DOHH2 (cell line): ENCODE measurements around the gene PXT1.
A peak's percentile ranks its signal among the peaks of the same experiment; 100 is the strongest.

ENCODE experiments used
- H3F3A ChIP-seq: fragments of 200-600 bp; sonication (generic), shearing (Covaris generic); 2 replicates; pipeline ENCODE4 v1.6.0; 2016; ENCODE audit warnings: antibody characterized with exemption, mild to moderate bottlenecking; ENCODE audit not compliant: control insufficient read depth, insufficient read depth
- H3K27ac ChIP-seq: fragments of 200-600 bp; sonication (generic); 2 replicates; pipeline ENCODE4 v1.5.1; 2014; ENCODE audit warnings: low read depth, mild to moderate bottlenecking, low read length, moderate library complexity
- H3K27me3 ChIP-seq: fragments of 200-600 bp; sonication (generic); 2 replicates; pipeline ENCODE4 v1.6.1; 2014; ENCODE audit warnings: mild to moderate bottlenecking, low read length, mixed read lengths; ENCODE audit not compliant: control insufficient read depth
- H3K36me3 ChIP-seq: fragments of 200-600 bp; sonication (generic); 2 replicates; pipeline ENCODE4 v1.6.1; 2014; ENCODE audit warnings: mild to moderate bottlenecking, low read length, moderate library complexity, mixed read lengths; ENCODE audit not compliant: control insufficient read depth
- H3K4me1 ChIP-seq: fragments of 200-600 bp; sonication (generic); 2 replicates; pipeline ENCODE4 v1.6.1; 2014; ENCODE audit warnings: mild to moderate bottlenecking, low read length, mixed read lengths; ENCODE audit not compliant: control insufficient read depth
- H3K4me2 ChIP-seq: fragments of 200-600 bp; sonication (generic); 2 replicates; pipeline ENCODE4 v1.6.0; 2014; ENCODE audit warnings: mild to moderate bottlenecking, low read length, moderate library complexity
- H3K4me3 ChIP-seq: fragments of 200-600 bp; sonication (generic); 2 replicates; pipeline ENCODE4 v1.5.1; 2014; ENCODE audit warnings: mild to moderate bottlenecking, low read length, mixed read lengths
- H3K79me2 ChIP-seq: fragments of 200-600 bp; sonication (generic); 2 replicates; pipeline ENCODE4 v1.6.1; 2014; ENCODE audit warnings: mild to moderate bottlenecking, low read length, mixed read lengths; ENCODE audit not compliant: control insufficient read depth
- H3K9me2 ChIP-seq: fragments of 200-600 bp; sonication (generic); replicated peaks from 2 replicates; pipeline ENCODE4 v1.6.1; 2014; ENCODE audit warnings: mild to moderate bottlenecking, low read length, mixed read lengths; ENCODE audit not compliant: control insufficient read depth
- H3K9me3 ChIP-seq: fragments of 200-600 bp; sonication (generic); 2 replicates; pipeline ENCODE4 v1.6.1; 2014; ENCODE audit warnings: antibody characterized with exemption, low read length, mixed read lengths; ENCODE audit not compliant: control insufficient read depth, insufficient read depth
- H4K20me1 ChIP-seq: fragments of 200-600 bp; sonication (generic); 2 replicates; pipeline ENCODE4 v1.6.0; 2014; ENCODE audit warnings: low read depth, mild to moderate bottlenecking, antibody characterized with exemption, low read length, moderate library complexity; ENCODE audit not compliant: control insufficient read depth, insufficient read depth
- EZH2phosphoT487 ChIP-seq: fragments of 200-600 bp; sonication (generic); IDR thresholded peaks from 2 replicates; pipeline ENCODE4 v1.6.1; 2017; ENCODE audit warnings: borderline replicate concordance, mild to moderate bottlenecking, antibody characterized with exemption, low read length, moderate library complexity, mixed read lengths
- TF ChIP-seq, protein P1 (sequence below): fragments of 200-600 bp; sonication (generic); IDR thresholded peaks from one replicate; pipeline ENCODE4 v1.5.1; 2014; ENCODE audit warnings: antibody characterized with exemption, mild to moderate bottlenecking, low read depth, low read length; ENCODE audit not compliant: poor library complexity, severe bottlenecking

Gene PXT1

DNA sequence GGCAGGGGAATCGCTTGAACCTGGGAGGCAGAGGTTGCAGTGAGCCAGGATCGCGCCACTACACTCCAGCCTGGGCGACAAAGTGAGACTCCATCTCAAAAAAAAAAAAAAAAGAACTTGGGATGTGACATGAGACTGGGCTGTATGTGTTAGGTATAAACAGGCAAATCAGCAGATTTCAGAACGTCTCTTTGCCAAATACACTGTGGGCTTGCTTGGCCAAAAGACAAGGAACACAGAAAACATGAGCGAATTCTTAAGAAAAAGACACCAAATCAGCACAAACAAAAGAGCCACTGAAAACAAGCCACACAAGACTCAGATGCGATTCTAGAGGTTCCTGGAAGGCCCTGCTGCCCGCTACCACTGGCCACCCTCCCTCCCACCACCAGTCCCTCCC is 67.7 kb downstream of the PXT1 start:
- TF ChIP-seq, protein P1, sequence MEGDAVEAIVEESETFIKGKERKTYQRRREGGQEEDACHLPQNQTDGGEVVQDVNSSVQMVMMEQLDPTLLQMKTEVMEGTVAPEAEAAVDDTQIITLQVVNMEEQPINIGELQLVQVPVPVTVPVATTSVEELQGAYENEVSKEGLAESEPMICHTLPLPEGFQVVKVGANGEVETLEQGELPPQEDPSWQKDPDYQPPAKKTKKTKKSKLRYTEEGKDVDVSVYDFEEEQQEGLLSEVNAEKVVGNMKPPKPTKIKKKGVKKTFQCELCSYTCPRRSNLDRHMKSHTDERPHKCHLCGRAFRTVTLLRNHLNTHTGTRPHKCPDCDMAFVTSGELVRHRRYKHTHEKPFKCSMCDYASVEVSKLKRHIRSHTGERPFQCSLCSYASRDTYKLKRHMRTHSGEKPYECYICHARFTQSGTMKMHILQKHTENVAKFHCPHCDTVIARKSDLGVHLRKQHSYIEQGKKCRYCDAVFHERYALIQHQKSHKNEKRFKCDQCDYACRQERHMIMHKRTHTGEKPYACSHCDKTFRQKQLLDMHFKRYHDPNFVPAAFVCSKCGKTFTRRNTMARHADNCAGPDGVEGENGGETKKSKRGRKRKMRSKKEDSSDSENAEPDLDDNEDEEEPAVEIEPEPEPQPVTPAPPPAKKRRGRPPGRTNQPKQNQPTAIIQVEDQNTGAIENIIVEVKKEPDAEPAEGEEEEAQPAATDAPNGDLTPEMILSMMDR: no peak
- TF ChIP-seq EZH2phosphoT487: no peak
- no peaks in the 10 kb centered on the region for H3F3A ChIP-seq
- no peaks in the 10 kb centered on the region for H3K9me3 ChIP-seq
- no peak overlapping the region for H3K27ac ChIP-seq
- no peaks in the 10 kb centered on the region for H3K9me2 ChIP-seq
- H3K4me1 ChIP-seq: peaks cover 42% of the 10 kb centered on the region
- no peaks in the 10 kb centered on the region for H4K20me1 ChIP-seq
- H3K79me2 ChIP-seq: no peaks in the 10 kb centered on the region
- peaks cover 10% of the 10 kb centered on the region; the same call in 1 of the 2 replicates for H3K27me3 ChIP-seq
- H3K36me3 ChIP-seq: no peaks in the 10 kb centered on the region
- no peak overlapping the region for H3K4me2 ChIP-seq
- no peak overlapping the region for H3K4me3 ChIP-seq

DNA sequence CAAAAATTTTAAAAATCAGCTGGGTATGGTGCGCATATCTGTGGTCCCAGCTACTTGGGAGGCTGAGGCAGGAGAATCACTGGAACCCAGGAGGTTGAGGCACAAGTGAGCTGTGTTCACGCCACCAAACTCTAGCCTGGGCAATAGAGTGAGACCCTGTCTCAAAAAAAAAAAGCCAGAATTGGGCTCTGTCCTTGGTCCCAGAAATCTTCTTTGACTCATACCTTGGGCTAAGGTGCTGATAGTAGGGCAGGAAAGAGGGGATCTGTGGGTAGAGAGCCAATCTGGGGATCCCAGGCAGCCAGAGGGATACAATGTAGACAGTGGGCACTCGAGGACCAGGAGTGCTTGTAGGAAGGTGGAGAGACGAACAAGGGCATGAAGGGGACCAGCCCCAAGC is 68.5 kb downstream of the PXT1 start:
- H3K9me3 ChIP-seq: no peaks in the 10 kb centered on the region
- no peaks in the 10 kb centered on the region for H3F3A ChIP-seq
- no peak overlapping the region for H3K4me2 ChIP-seq
- H3K4me3 ChIP-seq: no peak overlapping the region
- H3K27ac ChIP-seq: no peak overlapping the region
- no peaks in the 10 kb centered on the region for H4K20me1 ChIP-seq
- no peaks in the 10 kb centered on the region for H3K36me3 ChIP-seq
- no peaks in the 10 kb centered on the region for H3K79me2 ChIP-seq
- H3K4me1 ChIP-seq: peaks cover 41% of the 10 kb centered on the region
- H3K9me2 ChIP-seq: no peaks in the 10 kb centered on the region
- no peak for TF ChIP-seq EZH2phosphoT487
- TF ChIP-seq, protein P1: no peak
- H3K27me3 ChIP-seq: peaks cover 10% of the 10 kb centered on the region; the same call in 1 of the 2 replicates

DNA sequence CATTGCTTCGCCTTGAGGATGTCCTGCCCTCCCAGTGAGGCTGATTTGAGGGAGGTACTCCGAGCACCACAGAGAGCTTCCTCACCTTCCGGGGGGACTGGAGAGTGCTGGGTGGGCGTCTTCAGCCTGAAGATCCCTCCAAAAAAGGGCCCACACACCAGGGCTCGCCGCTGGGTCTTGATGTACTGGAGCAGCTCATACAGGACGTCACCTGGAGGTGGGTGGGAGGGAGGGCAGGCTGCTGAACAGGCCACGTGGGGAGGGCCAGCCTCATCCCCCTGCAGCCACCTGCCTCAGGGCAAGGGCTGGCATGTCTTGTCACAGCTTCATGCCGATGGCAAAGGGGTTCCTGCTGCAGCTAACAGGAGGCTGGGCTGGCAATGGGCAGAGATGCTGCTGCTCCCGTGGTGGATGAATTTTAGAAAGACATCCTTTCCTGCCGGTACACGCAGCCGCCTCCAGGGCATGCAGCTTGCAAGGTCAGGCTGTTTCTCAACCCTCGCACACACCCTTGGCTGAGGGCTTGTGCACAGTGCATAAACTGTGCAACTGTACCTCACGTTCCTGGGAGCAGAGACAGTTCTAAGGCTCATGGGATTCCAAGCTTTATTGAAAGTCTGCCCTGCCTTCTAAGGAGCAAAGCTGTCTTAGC is 69.2 kb downstream of the PXT1 start:
- Histone ChIP-seq H3K27me3 (peaks cover 10% of the 10 kb centered on the region; the same call in 1 of the 2 replicates), H3K4me3 (no peak overlapping the region), H3K9me3 (no peaks in the 10 kb centered on the region), H3K4me1 (peaks cover 34% of the 10 kb centered on the region), H3K9me2 (no peaks in the 10 kb centered on the region), H3K4me2 (peak overlapping the region; percentile 8; the same call in 1 of the 2 replicates), H3K27ac (no peak overlapping the region), H3K36me3 (no peaks in the 10 kb centered on the region), H4K20me1 (no peaks in the 10 kb centered on the region), H3F3A (no peaks in the 10 kb centered on the region), H3K79me2 (no peaks in the 10 kb centered on the region)
- TF ChIP-seq, protein P1: no peak
- no peak for TF ChIP-seq EZH2phosphoT487
